GM12801 (cell line): ENCODE results near the gene RXRA.

Experiments
- TF ChIP-seq, protein P1 (sequence below): IDR thresholded peaks from one replicate; pipeline ENCODE4 v1.5.1; 2011; ENCODE audit warnings: control low read depth; ENCODE audit not compliant: insufficient read length; ENCODE audit errors: extremely low read depth

Gene RXRA

DNA sequence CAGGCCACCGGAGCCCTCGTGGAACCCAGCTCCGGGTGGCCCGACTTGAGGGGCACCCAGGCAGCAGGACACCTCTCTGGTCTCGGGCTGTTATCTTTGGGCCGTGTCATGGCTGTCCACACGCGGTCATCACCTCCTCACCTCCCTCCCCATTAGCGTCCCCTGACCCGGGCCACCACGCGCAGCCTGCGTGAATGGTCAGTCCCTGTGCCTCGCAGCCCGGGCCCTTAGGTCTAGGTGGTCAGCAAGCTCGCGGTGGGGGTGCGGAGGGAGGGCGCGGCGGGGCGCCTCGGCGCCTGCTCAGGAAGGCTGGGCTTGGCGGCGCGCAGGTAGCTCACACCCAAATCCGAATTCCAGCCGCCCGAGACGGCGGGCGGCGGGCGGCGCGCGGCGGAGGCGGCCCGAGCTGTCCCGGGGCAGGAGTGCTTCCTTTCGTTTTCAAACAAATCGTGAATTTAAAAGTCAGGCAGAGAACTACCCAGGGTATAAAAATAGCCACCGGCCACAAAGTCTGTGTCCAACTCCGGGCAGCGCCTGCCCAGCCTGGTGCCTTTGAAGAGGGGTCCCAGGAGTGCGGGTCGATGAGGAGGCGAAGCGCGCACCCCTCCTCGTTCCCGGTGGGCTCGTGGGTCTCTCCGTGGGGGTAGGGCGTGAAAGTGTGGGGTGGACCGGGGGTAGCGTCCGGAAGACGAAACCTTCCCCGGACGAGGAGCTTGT, 1.0 kb upstream of the RXRA start:
- TF ChIP-seq, protein P1, sequence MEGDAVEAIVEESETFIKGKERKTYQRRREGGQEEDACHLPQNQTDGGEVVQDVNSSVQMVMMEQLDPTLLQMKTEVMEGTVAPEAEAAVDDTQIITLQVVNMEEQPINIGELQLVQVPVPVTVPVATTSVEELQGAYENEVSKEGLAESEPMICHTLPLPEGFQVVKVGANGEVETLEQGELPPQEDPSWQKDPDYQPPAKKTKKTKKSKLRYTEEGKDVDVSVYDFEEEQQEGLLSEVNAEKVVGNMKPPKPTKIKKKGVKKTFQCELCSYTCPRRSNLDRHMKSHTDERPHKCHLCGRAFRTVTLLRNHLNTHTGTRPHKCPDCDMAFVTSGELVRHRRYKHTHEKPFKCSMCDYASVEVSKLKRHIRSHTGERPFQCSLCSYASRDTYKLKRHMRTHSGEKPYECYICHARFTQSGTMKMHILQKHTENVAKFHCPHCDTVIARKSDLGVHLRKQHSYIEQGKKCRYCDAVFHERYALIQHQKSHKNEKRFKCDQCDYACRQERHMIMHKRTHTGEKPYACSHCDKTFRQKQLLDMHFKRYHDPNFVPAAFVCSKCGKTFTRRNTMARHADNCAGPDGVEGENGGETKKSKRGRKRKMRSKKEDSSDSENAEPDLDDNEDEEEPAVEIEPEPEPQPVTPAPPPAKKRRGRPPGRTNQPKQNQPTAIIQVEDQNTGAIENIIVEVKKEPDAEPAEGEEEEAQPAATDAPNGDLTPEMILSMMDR: no peak

DNA sequence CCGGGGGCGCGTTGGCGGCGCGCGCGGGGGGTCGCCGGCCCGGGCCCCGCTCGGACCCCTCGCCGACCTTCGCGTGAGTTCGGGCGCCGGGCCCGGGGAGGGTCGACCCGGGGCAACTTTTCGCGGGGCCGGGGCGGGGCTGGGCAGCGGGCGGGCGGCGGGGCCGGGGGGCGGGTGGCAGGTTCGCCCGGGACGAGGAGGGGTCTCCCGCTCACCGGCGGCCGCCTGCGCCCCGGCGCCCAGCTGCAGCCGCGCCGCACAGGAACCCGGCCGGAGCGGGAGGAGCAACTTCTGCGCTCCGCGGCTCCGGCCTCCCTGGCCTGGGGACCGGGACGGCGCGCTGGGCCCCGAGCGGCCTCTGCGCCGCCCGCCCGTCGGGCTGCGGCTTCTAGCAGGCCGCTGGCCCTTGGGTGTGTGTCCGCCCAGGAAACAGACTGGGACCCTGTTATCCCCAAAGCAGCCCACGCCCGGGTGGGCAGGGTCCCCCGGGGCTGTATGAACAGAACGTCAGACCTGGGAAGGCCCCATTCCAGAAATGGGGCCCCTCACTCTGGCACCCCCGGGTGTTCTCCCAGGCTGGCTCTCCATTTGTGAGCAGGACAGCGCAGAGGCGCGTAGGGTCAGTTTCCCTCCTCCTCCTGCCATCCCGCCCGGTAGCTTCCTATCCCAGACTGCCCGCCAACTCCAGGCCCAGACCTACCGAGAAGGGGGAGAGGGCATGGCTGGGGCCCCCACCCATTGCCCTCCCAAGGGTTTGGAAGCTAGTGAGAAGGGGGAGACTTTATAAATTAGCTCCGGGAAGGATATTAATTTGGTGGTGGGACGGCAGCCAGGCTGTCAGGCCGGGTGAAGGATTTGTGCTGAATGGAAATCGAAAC, 708 bp downstream of the RXRA start:
- TF ChIP-seq, protein P1: no peak

DNA sequence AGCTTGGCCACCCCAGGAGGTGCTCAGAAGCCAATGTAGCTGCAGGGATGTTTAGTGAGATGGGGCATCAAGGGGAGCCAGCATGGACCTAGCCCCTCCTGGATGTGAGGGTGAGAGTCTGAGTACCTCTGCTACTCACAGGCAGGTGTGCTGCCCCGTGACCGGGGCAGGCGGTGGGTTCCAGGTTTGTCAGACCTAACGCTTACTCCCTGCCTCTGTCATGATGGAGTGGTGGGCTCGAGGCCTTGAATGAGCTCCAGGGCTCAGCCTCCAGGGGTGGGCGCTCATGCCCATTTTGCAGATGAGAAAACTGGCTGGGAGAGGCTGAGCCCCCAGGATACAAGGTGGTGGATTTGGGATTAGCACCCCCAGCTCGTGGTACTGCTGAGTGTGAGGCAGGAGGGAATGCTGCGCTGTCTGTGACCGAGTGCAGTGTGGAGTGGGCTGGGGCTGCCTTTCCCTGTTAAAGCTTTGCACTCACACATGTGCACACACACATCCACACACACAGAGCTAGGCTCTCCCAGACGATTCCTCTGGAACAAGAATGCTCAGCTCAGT, 1.5 kb downstream of the RXRA start:
- TF ChIP-seq, protein P1: no peak

DNA sequence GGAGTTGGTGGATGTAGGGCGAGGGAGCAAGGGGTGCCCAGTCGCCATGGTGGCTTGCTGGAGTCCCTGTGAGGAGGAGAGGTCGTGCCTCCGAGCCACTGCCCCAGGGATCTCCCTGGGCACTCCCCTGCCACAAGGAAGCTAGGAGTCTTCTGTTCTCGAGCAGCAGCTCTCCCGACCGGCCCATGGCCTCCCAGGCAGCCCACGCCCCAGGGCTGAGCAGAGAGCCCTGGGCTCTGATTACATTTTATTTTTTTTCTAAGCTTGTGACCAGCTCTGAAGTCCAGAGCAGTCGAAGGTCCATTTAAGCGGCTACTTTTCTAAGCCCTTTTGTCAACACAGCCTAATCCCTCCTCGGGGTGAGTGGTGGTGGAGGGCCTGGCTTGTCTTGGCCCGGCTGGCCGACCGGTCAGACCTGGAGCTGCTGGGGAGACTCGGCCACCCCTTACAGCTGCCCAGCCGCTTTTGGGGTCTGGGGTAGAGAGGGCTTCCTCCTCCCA, 2.1 kb downstream of the RXRA start:
- TF ChIP-seq, protein P1: no peak

DNA sequence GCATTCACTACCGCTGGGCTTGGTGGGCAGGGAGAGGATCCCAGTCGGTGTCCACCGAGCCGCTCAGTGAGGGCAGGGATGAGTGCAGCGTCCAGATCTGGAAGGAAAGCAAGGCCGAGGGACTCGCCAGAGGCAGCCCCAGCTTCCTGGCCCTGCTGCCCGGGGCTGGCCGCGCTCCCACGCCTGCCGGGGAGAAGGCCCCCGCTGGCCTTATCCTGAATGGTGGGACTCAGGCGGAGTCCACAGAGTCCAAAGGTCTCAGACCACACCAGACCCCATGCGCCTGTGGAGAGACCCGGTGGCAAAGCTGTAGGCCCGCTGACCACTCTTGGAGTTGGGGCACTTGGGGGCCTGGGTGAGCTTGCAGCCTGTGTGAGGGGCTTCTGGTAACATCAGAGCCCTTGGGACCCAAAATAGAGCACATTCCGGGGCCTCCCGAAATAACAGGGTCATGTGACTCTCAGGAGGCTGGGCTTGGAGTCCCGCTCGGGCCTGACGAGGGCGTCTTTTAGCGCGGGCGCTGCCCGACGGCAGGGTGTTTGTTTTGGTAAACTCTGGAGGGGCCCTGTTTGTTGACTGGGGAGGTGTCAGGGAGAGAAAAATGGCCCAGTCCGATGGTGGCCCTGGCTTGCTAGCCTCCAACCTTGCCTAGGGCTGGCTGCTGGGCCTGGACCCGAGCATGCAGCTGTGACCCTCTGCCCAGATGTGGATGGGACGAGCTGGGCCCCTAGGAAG, 2.8 kb downstream of the RXRA start:
- TF ChIP-seq, protein P1: no peak

DNA sequence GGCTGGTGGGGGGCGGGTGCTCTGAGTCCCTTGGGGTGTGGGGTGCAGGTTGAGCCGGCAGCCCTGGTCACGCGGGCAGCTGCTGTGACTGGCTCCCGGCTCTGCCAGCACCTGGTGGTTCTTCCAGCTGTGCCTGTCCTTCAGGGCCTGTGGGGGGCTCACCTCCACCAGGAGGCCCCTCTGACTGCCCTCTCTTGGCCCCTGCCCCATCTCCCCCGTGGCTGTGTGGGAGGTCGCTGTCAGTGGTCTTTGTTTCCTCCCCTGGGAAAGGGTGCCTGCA, 3.3 kb downstream of the RXRA start:
- TF ChIP-seq, protein P1: no peak

DNA sequence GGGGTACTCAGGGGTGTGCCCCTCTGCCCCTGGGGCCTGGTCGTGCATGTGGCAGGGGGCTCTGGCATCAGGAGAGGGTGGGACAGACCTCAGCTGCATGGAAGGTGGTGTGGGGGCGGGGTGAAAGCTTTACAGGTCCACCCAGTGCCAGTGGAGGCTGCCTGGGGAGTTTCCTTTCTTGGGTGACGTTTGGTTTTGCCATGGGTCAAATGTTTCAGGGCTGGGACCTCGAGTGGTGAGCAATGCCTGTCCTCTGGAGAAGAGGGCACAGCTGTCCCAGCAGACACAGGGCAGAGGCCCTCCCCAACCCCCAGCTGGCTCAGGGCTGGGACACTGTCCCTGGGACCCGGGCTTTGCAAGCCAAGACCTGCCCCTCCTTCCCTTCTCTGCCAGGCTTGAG, 3.6 kb downstream of the RXRA start:
- TF ChIP-seq, protein P1: no peak
